CD8-positive, alpha-beta memory T cell (primary cell): ENCODE results near the gene ITGAV. TPM values are rescaled to one million over a fixed set of nuclear protein-coding genes. Genes with fewer than 3 reads are reported as not detected.

Experiments
- CTCF ChIA-PET: fragments of 350-600 bp; sonication (Branson Sonifier 250); formaldehyde crosslinking; loops from one replicate; lab custom pipeline; 2021; ENCODE audit warnings: antibody characterized with exemption; lab: Charles Lee
- POLR2A ChIA-PET: fragments of 350-600 bp; sonication (Branson Sonifier 250); formaldehyde crosslinking; loops from one replicate; lab custom pipeline; 2021; ENCODE audit warnings: antibody characterized with exemption; lab: Charles Lee
- DNase-seq, 5 donors: peaks; one replicate each; pipeline versions ENCODE4 v3.0.0 to v3.0.0-alpha.2; 2020 to 2022; ENCODE audit warnings: mixed read lengths in 1 of 5
- H3K27ac ChIP-seq: one replicate; pipeline ENCODE4 v1.7.0; 2013; ENCODE audit warnings: low read depth, mild to moderate bottlenecking, low read length, moderate library complexity
- H3K27me3 ChIP-seq: 2 replicates; pipeline ENCODE4 v1.7.0; 2013; ENCODE audit warnings: low read length, mild to moderate bottlenecking; ENCODE audit not compliant: insufficient read depth, poor library complexity, severe bottlenecking
- H3K36me3 ChIP-seq: 2 replicates; pipeline ENCODE4 v1.7.0; 2013; ENCODE audit warnings: mild to moderate bottlenecking, low read length, moderate library complexity; ENCODE audit not compliant: insufficient read depth
- H3K4me1 ChIP-seq: 2 replicates; pipeline ENCODE4 v1.7.0; 2013; ENCODE audit warnings: mild to moderate bottlenecking, low read length, moderate library complexity; ENCODE audit not compliant: insufficient read depth
- H3K4me3 ChIP-seq: 2 replicates; pipeline ENCODE4 v1.7.0; 2013; ENCODE audit warnings: mild to moderate bottlenecking, low read length
- H3K9me3 ChIP-seq: 2 replicates; pipeline ENCODE4 v1.7.0; 2013; ENCODE audit warnings: mild to moderate bottlenecking, low read length
- H3K27ac Mint-ChIP-seq, 8 donors: one replicate each; pipeline ENCODE4 v1.8.0; 2020 to 2021; ENCODE audit warnings: mixed read lengths in 8 of 8, mild to moderate bottlenecking in 6 of 8, inconsistent platforms in 3 of 8, moderate library complexity in 3 of 8
- H3K27me3 Mint-ChIP-seq, 2 donors: one replicate each; pipeline ENCODE4 v1.8.0; 2020 to 2021; ENCODE audit warnings: mixed read lengths in 2 of 2, mild to moderate bottlenecking in 1 of 2, moderate library complexity in 1 of 2
- H3K36me3 Mint-ChIP-seq, 3 donors: one replicate each; pipeline ENCODE4 v1.8.0; 2020 to 2021; ENCODE audit warnings: mixed read lengths in 3 of 3, inconsistent platforms in 1 of 3, mild to moderate bottlenecking in 1 of 3
- H3K4me1 Mint-ChIP-seq, 3 donors: one replicate each; pipeline ENCODE4 v1.8.0; 2020 to 2021; ENCODE audit warnings: mixed read lengths in 3 of 3, inconsistent platforms in 1 of 3, mild to moderate bottlenecking in 1 of 3
- H3K4me3 Mint-ChIP-seq, 7 donors: one replicate each; pipeline ENCODE4 v1.8.0; 2020 to 2021; ENCODE audit warnings: mixed read lengths in 7 of 7, mild to moderate bottlenecking in 6 of 7, moderate library complexity in 4 of 7, inconsistent platforms in 2 of 7
- H3K9me3 Mint-ChIP-seq, 5 donors: one replicate each; pipeline ENCODE4 v1.8.0; 2020 to 2022; ENCODE audit warnings: mixed read lengths in 5 of 5, mild to moderate bottlenecking in 3 of 5, moderate library complexity in 2 of 5, inconsistent platforms in 1 of 5
- polyA plus RNA-seq: library from polyadenylated mRNA; unstranded; fragments of 300-500 nt; fragmentation: Illumina TruSeq; gene quantifications from one replicate; pipeline ENCODE4 v1.2.3, GENCODE V29; 2021
- total RNA-seq, 2 experiments: library from RNA; stranded (reverse); gene quantifications; one replicate each; pipeline ENCODE4 v1.2.3, GENCODE V29; 2021

Gene ITGAV
- total and polyA plus RNA-seq, 3 experiments from 2014 or later = 3.2 to 10.7 (median 8.7) TPM

- DNase-seq = no peak
- H3K4me3 Mint-ChIP-seq = no peak overlapping the region
- CTCF ChIA-PET = no interaction called here
- H3K27me3 ChIP-seq = no peaks in the 10 kb centered on the region
- peaks cover 4 to 7% of the 10 kb centered on the region in 2 donors for H3K27me3 Mint-ChIP-seq
- POLR2A ChIA-PET = no interaction called here
- no peaks in the 10 kb centered on the region for H3K9me3 Mint-ChIP-seq
- H3K9me3 ChIP-seq = no peaks in the 10 kb centered on the region
- no peaks in the 10 kb centered on the region for H3K4me1 ChIP-seq
- H3K4me3 ChIP-seq = no peak overlapping the region
- no peak overlapping the region for H3K27ac ChIP-seq
- H3K36me3 Mint-ChIP-seq = no peaks in the 10 kb centered on the region
- no peak overlapping the region for H3K27ac Mint-ChIP-seq
- H3K4me1 Mint-ChIP-seq = no peaks in the 10 kb centered on the region
- H3K36me3 ChIP-seq = no peaks in the 10 kb centered on the region
Observed at GRCh38 chr2:186717320-186718007, 127.6 kb downstream of the ITGAV start.

DNA sequence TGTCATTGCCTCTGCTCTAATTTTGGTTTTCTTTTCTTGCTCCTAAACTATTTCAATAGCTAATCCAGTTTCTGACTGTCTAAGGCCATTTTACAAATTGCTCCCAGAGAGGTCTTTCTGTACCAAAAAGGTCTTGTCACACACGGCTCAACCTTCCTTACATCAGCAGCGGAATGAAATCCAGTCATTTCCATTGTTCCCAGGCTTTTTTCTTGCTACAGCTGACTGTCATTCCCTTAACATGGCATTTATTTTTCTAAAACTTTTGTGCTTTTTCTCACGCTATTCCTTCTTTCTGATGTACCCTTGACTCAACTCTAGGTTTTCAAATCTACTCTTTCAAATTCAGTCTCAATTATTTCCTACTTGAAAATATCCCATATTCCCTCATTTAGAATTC is 128.3 kb downstream of the ITGAV start:
- H3K36me3 Mint-ChIP-seq = no peaks in the 10 kb centered on the region
- ChIA-PET POLR2A (no interaction called here), CTCF (no interaction called here)
- H3K9me3 Mint-ChIP-seq = no peaks in the 10 kb centered on the region
- H3K27me3 Mint-ChIP-seq = peaks cover 3 to 7% of the 10 kb centered on the region in 2 donors
- no peaks in the 10 kb centered on the region for H3K36me3 ChIP-seq
- no peaks in the 10 kb centered on the region for H3K4me1 ChIP-seq
- no peak overlapping the region for H3K27ac ChIP-seq
- no peak overlapping the region for H3K4me3 ChIP-seq
- H3K4me1 Mint-ChIP-seq = no peaks in the 10 kb centered on the region
- no peaks in the 10 kb centered on the region for H3K9me3 ChIP-seq
- no peaks in the 10 kb centered on the region for H3K27me3 ChIP-seq
- no peak for DNase-seq
- no peak overlapping the region for H3K4me3 Mint-ChIP-seq
- no peak overlapping the region for H3K27ac Mint-ChIP-seq

DNA sequence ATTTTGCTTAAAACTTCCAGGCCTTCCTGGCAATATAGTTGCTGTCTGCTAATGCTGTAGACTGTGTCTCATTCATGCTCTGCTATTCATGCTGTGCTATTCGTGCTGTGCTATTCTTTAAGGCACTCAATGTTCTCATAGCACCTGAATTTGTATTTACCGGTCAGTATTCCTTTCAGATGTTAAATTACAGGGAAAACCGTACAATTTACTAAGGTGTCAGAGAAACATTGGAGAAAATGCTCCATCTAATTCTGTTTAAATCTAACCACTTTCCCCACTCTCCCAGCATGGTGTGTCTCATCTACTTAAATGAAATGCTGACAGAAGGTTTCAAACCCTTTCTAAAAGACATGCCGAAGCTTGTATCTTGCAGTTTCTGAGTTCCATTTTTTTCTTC is 129.0 kb downstream of the ITGAV start:
- Mint-ChIP-seq H3K4me3 (no peak overlapping the region), H3K4me1 (no peaks in the 10 kb centered on the region), H3K9me3 (no peaks in the 10 kb centered on the region), H3K36me3 (no peaks in the 10 kb centered on the region), H3K27ac (no peak overlapping the region), H3K27me3 (peaks cover 3 to 10% of the 10 kb centered on the region in 2 donors)
- DNase-seq = no peak
- no peaks in the 10 kb centered on the region for H3K4me1 ChIP-seq
- H3K27ac ChIP-seq = no peak overlapping the region
- ChIA-PET CTCF (no interaction called here), POLR2A (no interaction called here)
- H3K36me3 ChIP-seq = no peaks in the 10 kb centered on the region
- no peaks in the 10 kb centered on the region for H3K27me3 ChIP-seq
- H3K4me3 ChIP-seq = no peak overlapping the region
- no peaks in the 10 kb centered on the region for H3K9me3 ChIP-seq

GRCh38 chr2:186721956-186722355 is 132.1 kb downstream of the ITGAV start:
- Histone ChIP-seq H3K4me3 (no peak overlapping the region), H3K27ac (no peak overlapping the region), H3K36me3 (no peaks in the 10 kb centered on the region), H3K27me3 (no peaks in the 10 kb centered on the region), H3K9me3 (no peaks in the 10 kb centered on the region), H3K4me1 (no peaks in the 10 kb centered on the region)
- DNase-seq = no peak
- peaks cover 2 to 12% of the 10 kb centered on the region in 2 donors for H3K27me3 Mint-ChIP-seq
- no peak overlapping the region for H3K4me3 Mint-ChIP-seq
- H3K27ac Mint-ChIP-seq = no peak overlapping the region
- ChIA-PET POLR2A (no interaction called here), CTCF (no interaction called here)
- no peaks in the 10 kb centered on the region for H3K4me1 Mint-ChIP-seq
- no peaks in the 10 kb centered on the region for H3K9me3 Mint-ChIP-seq
- H3K36me3 Mint-ChIP-seq = no peaks in the 10 kb centered on the region

DNA sequence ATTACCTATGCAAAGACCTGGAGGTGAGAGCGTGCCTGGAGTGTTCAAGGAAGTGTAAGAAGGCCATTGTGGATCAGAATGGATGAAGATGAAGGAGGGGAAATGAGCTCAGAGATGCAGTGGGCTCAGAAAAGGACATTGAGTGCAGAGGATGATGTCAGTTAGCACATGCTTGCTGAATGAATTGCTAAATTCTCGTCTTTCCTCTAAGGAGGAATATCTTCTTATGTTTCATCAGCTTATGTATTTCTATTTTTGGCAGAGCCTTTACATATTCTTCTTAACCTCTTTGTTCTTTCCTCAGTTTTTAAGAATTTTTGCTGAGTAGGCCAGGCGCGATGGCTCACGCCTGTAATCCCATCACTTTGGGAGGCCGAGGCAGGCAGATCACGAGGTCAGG is 134.9 kb downstream of the ITGAV start:
- ChIA-PET CTCF (no interaction called here), POLR2A (no interaction called here)
- no peak overlapping the region for H3K27ac ChIP-seq
- H3K4me3 ChIP-seq = no peak overlapping the region
- Mint-ChIP-seq H3K4me1 (no peaks in the 10 kb centered on the region), H3K36me3 (no peaks in the 10 kb centered on the region), H3K4me3 (no peak overlapping the region), H3K27ac (no peak overlapping the region), H3K27me3 (peaks cover 0 to 8% of the 10 kb centered on the region in 2 donors), H3K9me3 (no peaks in the 10 kb centered on the region)
- H3K4me1 ChIP-seq = no peaks in the 10 kb centered on the region
- H3K36me3 ChIP-seq = no peaks in the 10 kb centered on the region
- no peaks in the 10 kb centered on the region for H3K27me3 ChIP-seq
- DNase-seq = no peak
- no peaks in the 10 kb centered on the region for H3K9me3 ChIP-seq

GRCh38 chr2:186725783-186726182 is 135.9 kb downstream of the ITGAV start:
- ChIA-PET CTCF (no interaction called here), POLR2A (no interaction called here)
- Mint-ChIP-seq H3K4me1 (no peaks in the 10 kb centered on the region), H3K27me3 (peaks cover 0 to 7% of the 10 kb centered on the region in 2 donors), H3K9me3 (no peaks in the 10 kb centered on the region), H3K36me3 (no peaks in the 10 kb centered on the region), H3K27ac (no peak overlapping the region), H3K4me3 (no peak overlapping the region)
- Histone ChIP-seq H3K4me3 (no peak overlapping the region), H3K27me3 (no peaks in the 10 kb centered on the region), H3K9me3 (no peaks in the 10 kb centered on the region), H3K4me1 (no peaks in the 10 kb centered on the region), H3K36me3 (no peaks in the 10 kb centered on the region), H3K27ac (no peak overlapping the region)
- no peak for DNase-seq

GRCh38 chr2:186726938-186727337 is 137.1 kb downstream of the ITGAV start:
- H3K9me3 ChIP-seq = no peaks in the 10 kb centered on the region
- no peaks in the 10 kb centered on the region for H3K4me1 ChIP-seq
- Mint-ChIP-seq H3K27ac (peak overlapping the region in 1 of 8 donors; percentile 4), H3K4me1 (no peaks in the 10 kb centered on the region), H3K4me3 (no peak overlapping the region), H3K9me3 (no peaks in the 10 kb centered on the region), H3K36me3 (no peaks in the 10 kb centered on the region), H3K27me3 (peaks cover 0 to 5% of the 10 kb centered on the region in 2 donors)
- H3K27ac ChIP-seq = no peak overlapping the region
- no peaks in the 10 kb centered on the region for H3K36me3 ChIP-seq
- ChIA-PET CTCF (no interaction called here), POLR2A (no interaction called here)
- H3K27me3 ChIP-seq = no peaks in the 10 kb centered on the region
- DNase-seq = no peak
- H3K4me3 ChIP-seq = no peak overlapping the region

DNA sequence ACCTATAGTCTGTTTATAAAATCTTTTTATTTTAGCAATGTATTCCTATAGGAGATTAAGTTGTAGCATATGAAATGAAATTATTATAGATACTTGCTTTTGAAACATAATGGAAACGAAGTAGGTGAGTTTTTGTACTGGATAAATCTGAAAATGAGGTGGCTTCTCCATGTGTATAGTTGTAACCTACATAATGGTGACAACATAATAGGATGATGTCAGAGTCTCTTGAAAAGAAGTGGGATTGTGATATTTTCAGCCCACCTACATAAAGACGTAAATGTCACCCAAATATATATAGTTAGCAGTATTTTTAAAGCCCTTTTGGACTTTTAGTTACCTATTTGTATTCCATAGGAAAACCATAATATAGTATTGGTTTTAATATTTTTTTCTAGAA is 138.8 kb downstream of the ITGAV start:
- no peak for DNase-seq
- Mint-ChIP-seq H3K4me3 (no peak overlapping the region), H3K27ac (no peak overlapping the region), H3K4me1 (no peaks in the 10 kb centered on the region), H3K27me3 (peaks cover 3 to 8% of the 10 kb centered on the region in 2 donors), H3K9me3 (peaks cover 0 to 3% (median 0%) of the 10 kb centered on the region in 5 donors), H3K36me3 (no peaks in the 10 kb centered on the region)
- POLR2A ChIA-PET = no interaction called here
- H3K4me1 ChIP-seq = no peaks in the 10 kb centered on the region
- no peak overlapping the region for H3K27ac ChIP-seq
- no peaks in the 10 kb centered on the region for H3K36me3 ChIP-seq
- H3K27me3 ChIP-seq = no peaks in the 10 kb centered on the region
- H3K9me3 ChIP-seq = no peaks in the 10 kb centered on the region
- no peak overlapping the region for H3K4me3 ChIP-seq
- CTCF ChIA-PET = no interaction called here
